ENCODE results near the gene ATAD5.
A peak's percentile ranks its signal among the peaks of the same experiment; 100 is the strongest.
"Not testable (repeated sequence)": the region's sequence is repeated elsewhere in the genome, so short reads cannot be mapped to it uniquely, and the experiment has no call there.

The ATAD5 gene

DNA sequence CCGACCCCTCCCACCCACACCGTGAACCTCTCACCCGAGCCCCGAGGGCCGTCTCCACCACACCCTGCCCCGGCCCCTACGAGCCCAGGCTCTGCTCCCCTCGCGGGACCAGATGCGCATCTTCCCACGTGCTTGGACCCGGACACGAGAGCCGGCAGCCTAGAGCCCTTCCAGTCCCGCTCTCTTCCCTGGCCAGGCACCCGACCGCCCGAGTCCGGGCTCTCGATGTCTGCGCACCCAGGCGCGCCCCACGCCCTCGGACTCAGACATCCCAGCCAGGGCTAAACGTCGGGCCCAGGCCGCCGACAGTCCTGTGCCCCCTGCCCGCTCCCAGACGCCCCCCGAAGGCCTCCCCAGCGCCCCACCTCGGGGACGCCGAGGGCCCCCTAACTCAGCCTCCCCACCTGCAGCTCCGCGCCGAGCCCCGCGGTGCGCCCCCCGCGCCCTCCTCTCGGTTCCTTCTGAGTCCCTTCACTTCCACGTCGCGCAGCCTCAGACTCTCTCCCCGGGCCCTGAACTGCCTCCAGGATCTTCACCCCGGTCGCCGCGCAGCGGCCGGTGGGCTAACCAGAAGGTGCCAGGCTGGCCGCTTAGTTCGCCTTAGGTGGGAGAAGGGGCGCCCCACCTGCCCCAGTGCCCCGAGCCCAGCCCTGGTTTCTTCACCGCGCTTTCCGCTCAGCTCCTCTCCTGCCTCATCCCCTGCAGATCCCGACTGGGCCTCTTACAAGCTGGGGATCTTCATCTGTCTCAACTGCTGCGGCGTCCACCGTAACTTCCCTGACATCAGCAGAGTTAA is 90.7 kb downstream of the ATAD5 start:
- DNase-seq (ENCODE audit: low read depth) = no peak
- no peak for TF ChIP-seq CTCF (IDR thresholded peaks at IDR 0.05; ENCODE audit: low read length, missing control alignments)
- peak overlapping the region; percentile 30 for H3K4me3 ChIP-seq (replicated peaks; ENCODE audit: low read depth, low read length)

DNA sequence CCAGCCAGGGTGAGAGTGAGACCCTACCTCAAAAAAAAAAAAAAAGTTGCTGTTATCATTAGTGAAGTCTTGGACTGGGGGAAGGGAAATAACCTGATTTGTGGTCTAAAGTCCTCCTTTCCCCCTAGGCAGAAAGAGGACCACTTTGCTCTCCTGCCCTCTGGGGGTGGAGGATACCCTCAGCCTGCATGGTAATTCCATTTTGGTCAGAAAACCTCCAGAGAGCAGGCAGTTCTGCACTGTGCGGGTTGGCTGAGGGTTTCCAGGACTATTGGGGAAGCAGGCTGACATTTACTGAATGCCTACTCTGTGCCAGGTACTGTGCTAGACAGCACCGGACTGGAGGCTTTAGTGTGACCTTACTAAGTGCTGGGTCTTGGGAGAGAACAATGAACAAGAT is 92.6 kb downstream of the ATAD5 start:
- DNase-seq (ENCODE audit: low read depth) = no peak
- H3K4me3 ChIP-seq (replicated peaks; ENCODE audit: low read depth, low read length) = no peak overlapping the region
- TF ChIP-seq CTCF (IDR thresholded peaks at IDR 0.05; ENCODE audit: low read length, missing control alignments) = no peak

GRCh38 chr17:30926516-30926915 is 94.8 kb downstream of the ATAD5 start:
- H3K4me3 ChIP-seq (replicated peaks; ENCODE audit: low read depth, low read length) = no peak overlapping the region
- TF ChIP-seq CTCF (IDR thresholded peaks at IDR 0.05; ENCODE audit: low read length, missing control alignments) = no peak
- DNase-seq (ENCODE audit: low read depth) = no peak

DNA sequence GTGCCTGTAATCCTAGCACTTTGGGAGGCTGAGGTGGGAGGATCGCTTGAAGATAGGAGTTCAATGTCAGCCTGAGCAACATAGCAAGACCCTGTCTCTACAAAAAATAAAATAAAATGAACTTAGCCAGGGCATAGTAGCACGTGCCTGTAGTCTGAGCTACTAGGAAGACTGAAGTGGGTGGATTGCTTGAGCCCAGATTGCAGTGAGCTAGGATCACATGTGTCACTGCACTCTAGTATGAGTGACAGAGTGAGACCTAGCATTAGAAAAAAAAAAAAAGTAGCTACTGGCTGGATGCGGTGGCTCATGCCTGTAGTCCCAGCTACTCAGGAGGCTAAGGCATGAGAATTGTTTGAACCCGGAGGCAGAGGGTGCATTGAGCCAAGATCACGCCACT is 96.0 kb downstream of the ATAD5 start:
- DNase-seq (ENCODE audit: low read depth) = no peak
- no peak for TF ChIP-seq CTCF (IDR thresholded peaks at IDR 0.05; ENCODE audit: low read length, missing control alignments)
- no peak overlapping the region for H3K4me3 ChIP-seq (replicated peaks; ENCODE audit: low read depth, low read length)

DNA sequence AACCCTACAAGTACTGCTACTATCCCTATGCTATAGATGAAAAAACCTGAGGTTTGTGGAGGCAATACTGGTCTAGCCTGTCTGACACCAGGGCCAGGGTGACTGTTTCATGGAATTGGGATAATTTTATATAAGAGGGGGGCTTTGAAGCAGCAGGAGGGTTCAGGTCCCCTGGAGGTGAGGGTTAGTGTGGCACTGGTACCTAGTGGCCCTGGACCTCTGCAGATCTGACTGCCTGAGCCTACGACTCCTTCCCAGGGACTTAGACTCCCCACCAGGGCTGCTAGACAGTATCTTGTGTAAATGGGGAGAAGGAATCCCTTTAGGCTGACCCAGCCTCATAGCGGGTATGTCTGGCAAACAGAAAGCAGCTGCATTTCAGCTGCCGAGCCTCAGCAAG is 96.8 kb downstream of the ATAD5 start:
- no peak for TF ChIP-seq CTCF (IDR thresholded peaks at IDR 0.05; ENCODE audit: low read length, missing control alignments)
- no peak for DNase-seq (ENCODE audit: low read depth)
- no peak overlapping the region for H3K4me3 ChIP-seq (replicated peaks; ENCODE audit: low read depth, low read length)

DNA sequence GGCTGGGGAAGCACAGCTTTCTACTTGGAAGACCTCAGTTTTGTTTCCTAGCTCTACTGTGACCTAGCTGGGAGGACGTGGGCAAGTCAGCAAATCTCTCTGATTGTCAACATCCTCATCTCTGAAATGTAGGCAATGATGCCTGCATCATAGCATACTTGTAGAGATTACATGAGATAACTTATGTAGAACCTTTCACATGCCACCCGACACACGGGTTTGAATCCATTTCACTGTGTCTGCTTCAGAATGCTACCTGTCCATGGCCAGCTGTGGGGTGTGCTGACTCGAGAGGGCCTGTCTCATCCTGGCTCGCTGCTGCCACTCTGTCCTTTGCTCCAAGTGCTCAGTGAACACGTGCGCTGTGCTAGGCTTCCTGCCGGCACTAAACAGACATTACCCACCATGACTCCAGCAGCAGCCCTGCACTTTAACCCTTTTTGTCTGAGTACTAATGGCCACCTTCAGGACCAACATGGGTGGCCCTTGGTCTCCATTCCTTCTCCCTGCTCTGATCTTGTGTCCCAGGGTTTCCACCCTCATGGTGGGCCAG is 97.4 kb downstream of the ATAD5 start:
- no peak for DNase-seq (ENCODE audit: low read depth)
- no peak for TF ChIP-seq CTCF (IDR thresholded peaks at IDR 0.05; ENCODE audit: low read length, missing control alignments)
- no peak overlapping the region for H3K4me3 ChIP-seq (replicated peaks; ENCODE audit: low read depth, low read length)

GRCh38 chr17:30929861-30930260 is 98.1 kb downstream of the ATAD5 start:
- not testable (repeated sequence) for H3K4me3 ChIP-seq (replicated peaks; ENCODE audit: low read depth, low read length); DNase-seq (ENCODE audit: low read depth)
